ENCODE results near the gene RBM4B. TPM values are rescaled to one million over a fixed set of nuclear protein-coding genes. Genes with fewer than 3 reads are reported as not detected.

Gene RBM4B
- total RNA-seq, 2 donors from 2014 or later = 8.9 to 9.2 TPM

DNA sequence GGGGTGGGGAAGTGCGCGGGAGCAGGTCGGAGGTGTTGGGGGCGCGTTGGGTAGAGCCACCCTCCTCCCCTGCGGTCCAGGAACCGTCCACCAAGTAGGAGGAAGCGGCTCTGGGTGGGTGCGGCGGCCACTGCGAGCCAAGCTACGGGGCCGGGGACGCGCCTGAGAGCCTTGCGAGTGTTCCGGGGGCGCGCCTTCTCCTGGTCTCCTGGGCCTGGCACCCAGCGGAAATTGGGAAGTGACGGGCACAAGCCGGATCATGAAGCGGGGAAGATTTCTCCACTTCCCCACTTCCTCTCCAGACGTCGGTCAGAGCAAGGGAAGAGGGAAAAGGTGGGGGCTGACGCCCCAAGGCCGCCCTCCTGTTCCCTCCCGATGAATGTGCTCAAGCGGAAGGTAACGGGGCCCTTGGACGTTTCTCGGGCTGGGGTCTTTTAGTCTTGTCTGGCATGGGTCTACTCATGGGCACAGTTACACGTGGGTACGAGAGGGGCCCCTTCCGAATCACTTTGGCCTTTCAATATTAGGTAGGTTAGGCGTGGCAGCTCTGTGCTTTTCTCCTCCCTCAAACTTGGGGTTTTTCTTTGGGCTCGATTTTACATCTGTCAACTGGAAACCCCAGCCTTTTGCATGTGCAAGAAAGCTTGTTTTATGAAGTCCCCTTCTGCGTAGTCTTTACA is 60.4 kb downstream of the RBM4B start:
- H3K4me3 ChIP-seq = peak overlapping the region; percentile 91
- peaks cover 29 to 49% of the 10 kb centered on the region in 2 donors for H3K4me1 ChIP-seq (ENCODE audit: control insufficient read depth in 1 of 2, low read depth in 2 of 2)
- H3K9me3 ChIP-seq = no peaks in the 10 kb centered on the region
- ATAC-seq (ENCODE audit: insufficient number of reproducible peaks, low FRiP score, low read depth) (peak; percentile 11), DNase-seq (ENCODE audit: low spot score) (peak; percentile 40)
- peaks cover 3% of the 10 kb centered on the region for H3K36me3 ChIP-seq
- H3K27me3 ChIP-seq (replicated peaks; ENCODE audit: insufficient read depth) = no peaks in the 10 kb centered on the region
- TF ChIP-seq, protein P1, sequence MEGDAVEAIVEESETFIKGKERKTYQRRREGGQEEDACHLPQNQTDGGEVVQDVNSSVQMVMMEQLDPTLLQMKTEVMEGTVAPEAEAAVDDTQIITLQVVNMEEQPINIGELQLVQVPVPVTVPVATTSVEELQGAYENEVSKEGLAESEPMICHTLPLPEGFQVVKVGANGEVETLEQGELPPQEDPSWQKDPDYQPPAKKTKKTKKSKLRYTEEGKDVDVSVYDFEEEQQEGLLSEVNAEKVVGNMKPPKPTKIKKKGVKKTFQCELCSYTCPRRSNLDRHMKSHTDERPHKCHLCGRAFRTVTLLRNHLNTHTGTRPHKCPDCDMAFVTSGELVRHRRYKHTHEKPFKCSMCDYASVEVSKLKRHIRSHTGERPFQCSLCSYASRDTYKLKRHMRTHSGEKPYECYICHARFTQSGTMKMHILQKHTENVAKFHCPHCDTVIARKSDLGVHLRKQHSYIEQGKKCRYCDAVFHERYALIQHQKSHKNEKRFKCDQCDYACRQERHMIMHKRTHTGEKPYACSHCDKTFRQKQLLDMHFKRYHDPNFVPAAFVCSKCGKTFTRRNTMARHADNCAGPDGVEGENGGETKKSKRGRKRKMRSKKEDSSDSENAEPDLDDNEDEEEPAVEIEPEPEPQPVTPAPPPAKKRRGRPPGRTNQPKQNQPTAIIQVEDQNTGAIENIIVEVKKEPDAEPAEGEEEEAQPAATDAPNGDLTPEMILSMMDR (IDR thresholded peaks at IDR 0.05) = no peak
- H3K27ac ChIP-seq = peak overlapping the region; percentile 92 to 96

DNA sequence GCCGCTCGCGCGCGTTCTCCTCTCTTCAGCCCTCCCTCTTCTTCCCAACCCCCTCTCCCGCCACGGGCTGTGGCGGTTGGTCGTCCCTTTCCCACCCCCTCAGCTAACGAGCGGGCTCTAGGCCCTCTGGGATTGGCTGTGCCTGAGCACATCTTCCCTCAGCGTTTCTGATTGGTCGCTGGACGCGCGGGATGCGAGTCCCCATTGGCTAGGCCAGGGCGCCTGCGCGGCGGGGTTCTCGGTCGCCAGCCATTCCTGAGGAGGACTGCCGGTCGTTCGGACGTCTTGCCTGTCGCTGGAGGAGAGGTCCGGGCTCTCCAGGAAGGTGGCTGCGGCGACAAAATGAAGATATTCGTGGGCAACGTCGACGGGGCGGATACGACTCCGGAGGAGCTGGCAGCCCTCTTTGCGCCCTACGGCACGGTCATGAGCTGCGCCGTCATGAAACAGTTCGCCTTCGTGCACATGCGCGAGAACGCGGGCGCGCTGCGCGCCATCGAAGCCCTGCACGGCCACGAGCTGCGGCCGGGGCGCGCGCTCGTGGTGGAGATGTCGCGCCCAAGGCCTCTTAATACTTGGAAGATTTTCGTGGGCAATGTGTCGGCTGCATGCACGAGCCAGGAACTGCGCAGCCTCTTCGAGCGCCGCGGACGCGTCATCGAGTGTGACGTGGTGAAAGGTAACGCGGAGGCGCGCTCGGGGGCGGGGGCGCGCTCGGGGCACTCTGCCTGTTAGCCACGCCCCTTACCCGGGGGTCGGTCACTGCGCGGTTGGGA is 61.1 kb downstream of the RBM4B start, which contains the start of gene RBM14:
RBM14 (plus strand) TSS at position 252 of the 776 bp plus-strand sequence; CDS start at position 343, 91 bp downstream.
- no peaks in the 10 kb centered on the region for H3K27me3 ChIP-seq (replicated peaks; ENCODE audit: insufficient read depth)
- ATAC-seq (ENCODE audit: insufficient number of reproducible peaks, low FRiP score, low read depth) (peak; percentile 97), DNase-seq (ENCODE audit: low spot score) (peak; percentile 94)
- peaks cover 3% of the 10 kb centered on the region for H3K36me3 ChIP-seq
- H3K4me1 ChIP-seq (ENCODE audit: control insufficient read depth in 1 of 2, low read depth in 2 of 2) = peaks cover 24 to 42% of the 10 kb centered on the region in 2 donors
- TF ChIP-seq, protein P1 (IDR thresholded peaks at IDR 0.05) = no peak
- H3K27ac ChIP-seq = peak within 1 kb of the TSS; percentile 92 to 96
- no peaks in the 10 kb centered on the region for H3K9me3 ChIP-seq
- peak within 1 kb of the TSS; percentile 91 for H3K4me3 ChIP-seq

Other genes with a start within 250 kb of the RBM4B start
- gene MRPL11, start 239.0 kb downstream of the RBM4B start, total RNA-seq = 10 to 100 TPM; 16.7 to 28.0 TPM
- gene PELI3, start 211.0 kb downstream of the RBM4B start, total RNA-seq = 10 to 100 TPM; 29.1 to 47.1 TPM
- gene DPP3, start 197.5 kb downstream of the RBM4B start, total RNA-seq = 10 to 100 TPM; 20.2 to 22.2 TPM
- 100 to 1,000 TPM in 1 of 2 donors, 10 to 100 TPM in 1; 90.3 to 114 TPM for gene BBS1, start 167.3 kb downstream of the RBM4B start, total RNA-seq
- 10 to 100 TPM; 10.2 to 15.7 TPM for gene ZDHHC24, start 131.8 kb downstream of the RBM4B start, total RNA-seq
- gene ACTN3, start 131.0 kb downstream of the RBM4B start, total RNA-seq = not detected
- gene CTSF, start 109.3 kb downstream of the RBM4B start, total RNA-seq = 100 to 1,000 TPM; 122 to 195 TPM
- gene CCDC87, start 84.8 kb downstream of the RBM4B start, total RNA-seq = under 1 TPM in 1 of 2 donors, not detected in 1; 0.68 TPM
- 10 to 100 TPM; 19.9 to 20.8 TPM for gene CCS, start 84.7 kb downstream of the RBM4B start, total RNA-seq
- 10 to 100 TPM; 72.7 to 99.8 TPM for gene RBM14, start 61.3 kb downstream of the RBM4B start, total RNA-seq
- gene RBM4, start 39.2 kb downstream of the RBM4B start, total RNA-seq = 10 to 100 TPM; 61.2 to 84.0 TPM
- 1 to 10 TPM; 1.2 to 5.6 TPM for gene SPTBN2, start 51.3 kb upstream of the RBM4B start, total RNA-seq
- gene RCE1, start 165.6 kb upstream of the RBM4B start, total RNA-seq = 10 to 100 TPM; 11.9 to 17.5 TPM
- 10 to 100 TPM; 12.4 to 23.0 TPM for gene LRFN4, start 179.2 kb upstream of the RBM4B start, total RNA-seq